Hematopoietic multipotent progenitor cell treated with erythropoietin and hydrocortisone succinate and interleukin-3 and kit ligand, for 8 days (in vitro differentiated cells): Measurements from ENCODE around the gene WNT5B.

Source experiments
- DNase-seq: peaks from one replicate; pipeline ENCODE4 v3.0.0-alpha.2; 2015

The WNT5B gene

DNA sequence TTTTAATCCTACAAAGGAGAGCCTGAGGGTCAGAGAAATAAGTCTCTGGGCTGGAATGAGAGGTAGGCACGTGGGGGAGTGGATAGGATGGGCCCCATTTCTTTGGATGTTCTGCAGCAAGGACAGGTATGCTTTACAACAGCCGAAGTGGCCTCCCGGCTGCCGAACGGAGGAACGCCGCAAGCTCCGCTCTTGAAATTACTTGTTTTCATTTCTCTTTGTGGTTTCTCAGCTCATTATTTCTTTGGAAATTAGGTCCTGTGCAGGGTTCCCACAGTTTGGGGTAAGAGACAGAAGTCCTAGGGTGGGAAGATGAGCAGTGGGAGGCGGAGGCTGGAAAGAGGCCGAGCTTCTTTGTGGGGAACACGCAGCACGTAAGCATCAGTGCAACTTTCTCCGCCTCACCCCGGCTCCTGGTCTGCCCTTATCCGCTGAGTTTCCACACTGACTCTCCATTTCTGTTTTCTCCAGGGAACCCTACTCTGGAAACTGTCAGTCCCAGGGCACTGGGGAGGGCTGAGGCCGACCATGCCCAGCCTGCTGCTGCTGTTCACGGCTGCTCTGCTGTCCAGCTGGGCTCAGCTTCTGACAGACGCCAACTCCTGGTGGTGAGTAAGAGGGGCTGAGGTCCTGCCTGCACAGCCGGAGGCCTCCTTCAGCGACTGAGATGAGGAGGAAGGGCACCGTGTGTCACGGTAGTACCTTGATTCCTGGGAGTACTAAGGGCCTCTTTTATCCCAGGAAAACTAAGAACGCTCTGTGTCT is 2.0 kb downstream of the WNT5B start:
- no peak for DNase-seq

DNA sequence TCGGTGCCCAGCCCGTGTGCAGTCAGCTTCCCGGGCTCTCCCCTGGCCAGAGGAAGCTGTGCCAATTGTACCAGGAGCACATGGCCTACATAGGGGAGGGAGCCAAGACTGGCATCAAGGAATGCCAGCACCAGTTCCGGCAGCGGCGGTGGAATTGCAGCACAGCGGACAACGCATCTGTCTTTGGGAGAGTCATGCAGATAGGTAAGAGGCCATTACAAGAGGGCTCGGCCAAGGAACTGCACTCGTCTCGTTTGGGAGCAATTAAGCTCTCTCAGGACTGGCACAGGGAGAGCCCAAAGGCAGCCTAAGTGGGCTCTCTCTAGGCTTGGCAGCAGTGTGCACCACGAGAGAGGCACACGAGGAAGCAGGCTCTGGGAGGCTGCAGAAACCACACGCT is 3.7 kb downstream of the WNT5B start:
- DNase-seq: no peak

DNA sequence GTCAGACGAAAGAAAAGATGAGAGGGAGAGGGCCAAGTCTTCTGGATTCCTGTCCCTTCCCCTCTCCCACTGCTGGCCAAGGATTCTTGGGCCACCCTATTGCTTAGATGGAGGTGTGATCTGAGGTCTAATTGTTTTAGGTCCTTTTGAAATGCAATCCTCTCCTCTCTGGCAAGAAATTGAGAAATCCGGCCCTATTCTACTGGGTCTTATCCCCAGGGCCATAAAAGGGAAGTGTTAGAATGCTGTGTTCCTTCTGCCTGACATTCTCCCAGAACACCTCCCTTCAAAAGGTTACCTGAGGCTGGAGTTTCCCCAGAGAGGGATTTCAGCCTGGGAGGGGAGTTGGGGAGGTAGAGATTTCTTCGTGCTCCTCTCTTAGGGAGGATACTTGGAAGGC is 4.4 kb downstream of the WNT5B start:
- DNase-seq: no peak

DNA sequence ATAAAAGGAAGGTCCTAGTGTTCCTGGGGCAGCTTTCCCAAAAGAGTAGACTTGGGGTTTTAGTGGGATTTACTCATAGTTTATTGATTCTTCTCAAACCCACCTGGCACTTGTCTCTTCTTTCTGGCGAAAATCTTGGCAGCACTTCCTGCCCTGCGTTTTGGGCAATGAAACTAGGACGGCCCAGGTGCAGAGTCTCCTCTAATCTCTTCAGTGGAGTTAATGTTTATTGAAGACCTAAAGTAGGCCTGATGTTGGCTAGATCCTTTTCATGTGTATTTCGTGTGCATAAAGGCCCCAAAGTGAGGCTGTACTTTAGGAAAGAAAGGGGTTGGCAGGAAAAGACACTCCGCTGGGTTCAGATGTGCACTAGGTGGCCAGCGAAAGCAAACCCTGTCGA is 5.1 kb downstream of the WNT5B start:
- no peak for DNase-seq

DNA sequence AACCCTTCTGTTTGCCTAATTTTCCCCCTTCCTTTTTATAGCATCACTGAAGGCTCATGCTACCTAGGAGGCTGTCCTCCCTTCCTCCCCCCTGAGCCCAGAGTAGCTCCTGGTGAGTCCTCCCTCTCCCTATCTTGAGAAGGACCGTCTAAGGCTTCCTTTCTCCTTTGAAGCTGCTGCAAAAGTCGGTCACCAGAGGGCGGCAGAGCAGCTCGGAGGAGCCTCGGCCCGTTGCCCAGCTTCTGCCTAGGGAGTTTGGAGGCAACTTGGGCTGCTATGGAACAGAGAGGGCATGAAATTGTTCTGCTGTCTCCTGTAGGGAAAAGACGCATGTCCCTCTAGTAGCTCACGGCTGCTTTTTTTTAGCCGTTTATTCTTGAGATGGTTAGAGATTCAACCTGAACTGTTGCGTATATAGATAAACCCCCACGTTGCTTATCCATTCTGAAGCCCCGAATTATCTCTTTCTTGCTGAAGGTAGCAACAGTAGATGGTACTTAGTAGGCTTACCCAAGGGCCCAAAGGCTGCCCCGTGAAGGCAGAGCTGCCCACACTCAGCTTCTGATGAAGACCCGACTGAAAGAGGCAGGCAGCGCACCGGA is 5.7 kb downstream of the WNT5B start:
- DNase-seq: peak; percentile 78

DNA sequence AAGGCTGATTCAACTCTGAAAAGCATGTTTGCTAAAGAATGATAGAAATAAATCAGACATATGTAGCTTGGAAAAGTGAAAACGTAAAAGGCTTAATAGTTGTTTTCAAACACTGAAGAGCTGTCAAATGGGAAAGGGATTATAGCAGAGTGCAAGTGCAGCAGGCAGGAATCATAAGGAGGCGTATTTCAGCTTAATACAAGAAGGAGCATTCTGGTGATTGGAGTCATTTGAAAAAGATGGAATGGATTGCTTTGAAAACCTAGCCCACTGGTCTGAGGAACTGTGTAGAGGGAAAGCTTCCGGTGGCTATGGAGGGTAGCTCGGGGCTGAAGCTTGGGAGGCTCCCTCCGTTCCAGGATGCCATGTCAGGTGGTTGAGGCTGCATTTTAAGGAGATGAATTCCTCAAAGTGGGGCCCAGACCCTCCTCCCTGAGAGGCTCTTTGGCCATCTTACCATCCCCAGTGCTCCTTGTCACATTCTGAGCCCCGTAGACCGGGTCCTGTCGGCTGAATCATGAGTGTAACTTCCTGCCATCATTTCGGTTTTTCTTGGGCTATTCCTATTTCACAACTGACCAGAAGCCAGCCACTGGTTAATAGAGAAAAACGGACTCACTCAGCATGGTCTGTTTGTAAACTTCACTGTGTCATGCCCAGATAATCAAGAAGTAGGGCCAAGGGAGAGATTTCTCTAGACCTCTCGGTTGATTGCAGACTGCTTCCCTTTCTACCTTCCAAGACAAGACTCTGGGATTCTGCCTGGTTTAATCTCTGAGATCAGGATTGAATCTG is 6.5 kb downstream of the WNT5B start:
- DNase-seq: no peak

DNA sequence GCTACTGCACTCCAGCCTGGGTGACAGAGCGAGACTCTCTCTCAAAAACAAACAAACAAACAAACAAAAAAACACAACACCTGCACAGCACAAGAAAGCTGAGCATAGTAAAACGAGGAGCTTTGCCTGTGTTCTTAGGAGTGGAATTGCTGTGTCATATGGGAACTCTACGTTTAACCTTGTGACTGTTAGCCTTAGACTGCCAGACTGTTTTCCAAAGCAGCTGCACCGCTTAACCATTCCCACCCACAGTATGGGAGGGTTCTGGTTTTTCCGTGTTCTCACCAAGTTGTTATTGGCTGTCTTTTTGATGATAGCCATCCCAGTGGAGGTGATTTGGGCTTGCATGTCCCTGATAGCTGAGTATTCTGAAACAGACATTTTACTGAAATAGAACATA is 9.2 kb downstream of the WNT5B start:
- no peak for DNase-seq

DNA sequence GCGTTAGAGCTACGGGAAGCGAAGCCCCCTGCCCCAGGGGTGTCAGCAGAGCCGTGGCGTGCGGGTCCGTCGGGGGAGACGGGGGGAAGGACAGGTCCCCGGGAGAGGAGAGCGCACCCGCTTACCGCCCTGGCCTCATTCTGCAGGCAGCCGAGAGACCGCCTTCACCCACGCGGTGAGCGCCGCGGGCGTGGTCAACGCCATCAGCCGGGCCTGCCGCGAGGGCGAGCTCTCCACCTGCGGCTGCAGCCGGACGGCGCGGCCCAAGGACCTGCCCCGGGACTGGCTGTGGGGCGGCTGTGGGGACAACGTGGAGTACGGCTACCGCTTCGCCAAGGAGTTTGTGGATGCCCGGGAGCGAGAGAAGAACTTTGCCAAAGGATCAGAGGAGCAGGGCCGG is 10.5 kb downstream of the WNT5B start:
- DNase-seq: no peak

DNA sequence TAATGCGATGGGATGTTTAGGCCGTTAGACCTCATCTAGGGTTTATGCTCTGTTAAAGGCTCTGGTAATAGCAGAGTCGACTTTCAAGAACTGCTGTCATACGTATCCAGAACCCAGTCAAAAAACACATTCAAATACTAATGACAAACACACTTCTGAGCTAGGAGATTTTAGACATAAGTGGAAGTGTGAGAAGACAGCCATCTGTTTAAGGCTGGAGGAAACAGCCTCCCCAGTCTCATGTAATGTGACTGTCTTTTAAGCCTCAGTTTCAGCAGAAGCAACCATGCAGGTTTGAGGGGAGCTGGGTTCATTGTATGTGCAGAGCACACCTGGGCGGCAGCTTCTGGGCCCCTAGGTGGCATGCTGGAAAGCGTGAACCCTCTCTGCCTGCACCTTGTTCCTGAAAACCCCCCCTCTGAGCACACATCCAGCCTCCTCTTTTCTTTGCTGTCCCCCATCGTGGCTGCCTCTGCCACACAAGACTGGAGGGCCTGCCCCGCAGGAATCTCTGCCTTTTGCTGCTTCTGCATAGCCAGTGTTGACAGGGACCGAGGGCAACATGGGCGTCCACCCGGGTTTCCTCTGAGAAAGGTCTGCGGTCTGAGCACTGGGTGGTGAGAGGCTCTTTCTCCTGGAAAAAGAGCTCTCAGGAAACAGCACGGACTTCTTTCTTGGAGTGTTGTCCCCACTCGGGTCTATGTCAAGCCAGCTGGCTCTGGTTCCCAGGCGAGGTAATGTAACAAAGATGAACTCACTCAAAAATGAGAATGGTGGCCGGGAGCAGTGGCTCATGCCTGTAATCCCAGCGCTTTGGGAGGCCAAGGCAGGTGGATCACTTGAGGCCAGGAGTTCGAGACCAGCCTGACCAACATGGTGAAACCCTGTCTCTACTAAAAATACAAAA is 11.6 kb downstream of the WNT5B start:
- no peak for DNase-seq

DNA sequence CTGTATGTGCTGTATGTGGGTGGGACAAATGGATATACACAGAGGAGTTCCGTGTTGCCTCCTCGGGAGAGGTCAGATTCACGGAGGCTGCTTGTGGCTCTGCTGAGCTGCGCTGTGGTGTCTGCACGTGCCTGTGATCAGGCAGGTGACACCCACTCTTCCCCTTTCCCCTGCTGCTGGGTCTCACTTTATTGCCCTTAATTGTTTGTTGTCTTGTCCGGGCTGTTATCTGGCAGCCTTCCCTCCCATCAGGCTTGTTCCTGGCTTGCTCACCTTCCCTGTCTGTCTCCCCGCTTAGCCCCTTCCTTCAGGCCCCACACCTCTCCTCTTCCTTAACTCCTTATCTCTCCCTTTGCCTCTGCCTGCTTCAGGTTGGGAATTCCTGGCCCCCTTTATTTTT is 13.5 kb downstream of the WNT5B start:
- DNase-seq: no peak

DNA sequence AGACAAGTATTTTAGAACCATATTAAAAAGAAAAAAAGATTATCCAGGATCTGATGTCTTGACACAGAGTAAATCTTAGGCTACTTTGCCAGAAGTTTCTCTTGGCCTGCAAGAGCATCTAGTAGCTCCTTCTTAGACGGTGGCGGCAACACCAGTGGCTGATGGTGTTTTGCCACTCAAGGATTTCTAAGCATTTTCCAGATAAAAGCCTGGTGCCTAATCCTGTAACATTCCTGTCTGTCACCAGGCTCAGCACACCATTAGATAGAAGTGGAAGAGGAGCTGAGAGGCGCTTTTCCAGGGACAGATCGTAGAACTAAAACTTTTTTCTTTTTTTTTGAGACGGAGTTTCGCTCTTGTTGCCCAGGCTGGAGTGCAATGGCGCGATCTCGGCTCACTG is 14.0 kb downstream of the WNT5B start:
- DNase-seq: no peak

DNA sequence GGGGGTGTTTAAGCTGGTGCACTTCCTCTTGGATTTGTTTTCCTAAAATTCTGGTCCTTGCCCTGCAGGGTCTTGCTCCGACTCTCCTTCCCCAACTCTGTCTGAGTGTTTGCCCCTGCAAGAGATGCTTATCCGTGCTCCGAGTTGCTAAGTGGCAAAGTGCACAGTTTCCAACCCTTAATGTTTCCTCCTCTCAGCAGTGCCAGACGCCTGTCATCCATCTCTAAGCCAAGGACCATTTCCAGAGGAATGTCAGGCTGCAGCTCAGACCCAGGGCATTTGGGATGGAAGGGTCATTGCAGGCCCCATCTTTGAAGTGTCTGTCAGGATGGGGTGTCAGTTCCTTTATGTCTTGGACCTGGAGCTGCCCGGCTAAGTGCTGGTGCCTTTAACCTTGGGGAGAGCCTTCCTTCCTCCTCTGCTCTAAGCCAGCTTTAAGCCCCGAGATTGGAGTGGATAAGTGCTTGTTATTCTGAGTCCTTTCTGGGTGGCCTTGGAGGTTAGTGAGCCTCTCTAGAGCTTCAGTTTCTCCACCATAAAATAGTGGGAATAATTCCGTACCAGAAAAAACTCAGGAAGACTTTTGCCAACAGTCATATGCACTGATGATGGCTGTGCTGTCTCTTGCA is 15.0 kb downstream of the WNT5B start:
- DNase-seq: no peak

DNA sequence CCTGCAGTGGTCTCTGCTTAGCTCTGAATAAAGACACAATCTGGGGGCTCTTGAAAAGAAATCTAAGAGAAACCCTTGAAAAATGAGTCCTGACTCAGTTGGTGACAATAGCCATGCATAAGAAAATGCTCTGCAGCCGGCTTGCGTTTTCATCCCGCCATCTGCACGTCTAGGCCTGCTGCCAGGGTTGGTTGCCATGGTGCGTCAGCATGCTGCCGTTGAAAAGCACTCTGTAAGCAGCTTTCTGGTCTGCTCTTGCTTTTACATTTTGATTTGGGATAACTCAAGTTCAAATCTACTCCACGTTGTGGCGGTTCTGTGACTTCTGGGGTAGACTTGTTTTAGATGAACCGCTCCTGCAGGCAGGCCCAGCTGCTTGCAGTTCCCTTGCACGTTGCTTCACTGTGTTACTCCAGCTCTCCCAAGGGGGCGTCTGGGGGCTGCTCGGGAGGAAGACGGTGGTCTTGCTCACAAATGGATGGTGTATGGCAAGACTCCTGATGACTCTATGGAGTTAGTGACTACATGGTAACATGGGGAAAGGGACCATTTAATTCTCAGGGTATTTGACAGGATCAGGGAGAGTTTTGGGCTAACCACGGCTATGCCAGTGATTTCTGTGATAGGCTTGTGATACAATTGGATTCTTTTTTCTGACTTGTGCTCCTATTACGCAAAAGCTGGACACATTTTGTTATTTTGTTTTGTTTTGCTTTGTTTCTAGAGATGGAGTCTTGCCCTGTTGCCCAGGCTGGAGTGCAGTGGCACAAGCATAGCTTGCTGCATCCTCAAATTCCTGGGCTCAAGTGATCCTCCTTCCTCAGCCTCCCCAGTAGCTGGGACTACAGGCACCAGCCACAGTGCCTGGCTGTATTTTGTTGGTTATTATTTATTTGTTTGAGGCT is 15.8 kb downstream of the WNT5B start:
- DNase-seq: peak; percentile 20

DNA sequence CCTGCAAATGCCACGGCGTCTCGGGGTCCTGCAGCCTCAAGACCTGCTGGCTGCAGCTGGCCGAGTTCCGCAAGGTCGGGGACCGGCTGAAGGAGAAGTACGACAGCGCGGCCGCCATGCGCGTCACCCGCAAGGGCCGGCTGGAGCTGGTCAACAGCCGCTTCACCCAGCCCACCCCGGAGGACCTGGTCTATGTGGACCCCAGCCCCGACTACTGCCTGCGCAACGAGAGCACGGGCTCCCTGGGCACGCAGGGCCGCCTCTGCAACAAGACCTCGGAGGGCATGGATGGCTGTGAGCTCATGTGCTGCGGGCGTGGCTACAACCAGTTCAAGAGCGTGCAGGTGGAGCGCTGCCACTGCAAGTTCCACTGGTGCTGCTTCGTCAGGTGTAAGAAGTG is 16.8 kb downstream of the WNT5B start:
- DNase-seq: no peak

DNA sequence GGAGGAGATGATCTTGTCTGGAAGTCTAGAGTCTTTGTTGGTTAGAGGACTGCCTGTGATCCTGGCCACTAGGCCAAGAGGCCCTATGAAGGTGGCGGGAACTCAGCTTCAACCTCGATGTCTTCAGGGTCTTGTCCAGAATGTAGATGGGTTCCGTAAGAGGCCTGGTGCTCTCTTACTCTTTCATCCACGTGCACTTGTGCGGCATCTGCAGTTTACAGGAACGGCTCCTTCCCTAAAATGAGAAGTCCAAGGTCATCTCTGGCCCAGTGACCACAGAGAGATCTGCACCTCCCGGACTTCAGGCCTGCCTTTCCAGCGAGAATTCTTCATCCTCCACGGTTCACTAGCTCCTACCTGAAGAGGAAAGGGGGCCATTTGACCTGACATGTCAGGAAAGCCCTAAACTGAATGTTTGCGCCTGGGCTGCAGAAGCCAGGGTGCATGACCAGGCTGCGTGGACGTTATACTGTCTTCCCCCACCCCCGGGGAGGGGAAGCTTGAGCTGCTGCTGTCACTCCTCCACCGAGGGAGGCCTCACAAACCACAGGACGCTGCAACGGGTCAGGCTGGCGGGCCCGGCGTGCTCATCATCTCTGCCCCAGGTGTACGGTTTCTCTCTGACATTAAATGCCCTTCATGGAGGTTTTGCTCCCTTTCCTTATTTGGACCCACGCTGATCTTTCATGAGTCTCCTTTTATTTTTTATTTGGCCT is 17.7 kb downstream of the WNT5B start:
- DNase-seq: no peak

DNA sequence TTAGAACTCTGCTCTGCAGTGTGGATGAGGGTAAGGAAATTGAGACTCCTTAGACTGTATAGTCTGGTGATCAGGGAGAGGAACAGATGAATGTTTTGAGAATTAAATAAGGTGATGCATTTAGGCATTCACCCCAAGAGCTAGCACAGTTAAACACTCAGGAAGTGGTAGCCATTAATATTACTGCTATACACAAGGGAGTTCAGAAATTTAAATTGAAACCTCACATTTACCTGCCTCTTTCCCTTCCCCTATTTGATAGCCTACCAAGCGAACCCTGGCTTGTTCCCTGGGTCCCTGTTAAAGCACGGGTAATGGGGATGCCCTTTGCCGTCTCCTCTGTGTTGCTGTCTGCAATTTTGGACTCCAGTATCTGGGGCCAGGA is 18.2 kb downstream of the WNT5B start:
- DNase-seq: no peak

DNA sequence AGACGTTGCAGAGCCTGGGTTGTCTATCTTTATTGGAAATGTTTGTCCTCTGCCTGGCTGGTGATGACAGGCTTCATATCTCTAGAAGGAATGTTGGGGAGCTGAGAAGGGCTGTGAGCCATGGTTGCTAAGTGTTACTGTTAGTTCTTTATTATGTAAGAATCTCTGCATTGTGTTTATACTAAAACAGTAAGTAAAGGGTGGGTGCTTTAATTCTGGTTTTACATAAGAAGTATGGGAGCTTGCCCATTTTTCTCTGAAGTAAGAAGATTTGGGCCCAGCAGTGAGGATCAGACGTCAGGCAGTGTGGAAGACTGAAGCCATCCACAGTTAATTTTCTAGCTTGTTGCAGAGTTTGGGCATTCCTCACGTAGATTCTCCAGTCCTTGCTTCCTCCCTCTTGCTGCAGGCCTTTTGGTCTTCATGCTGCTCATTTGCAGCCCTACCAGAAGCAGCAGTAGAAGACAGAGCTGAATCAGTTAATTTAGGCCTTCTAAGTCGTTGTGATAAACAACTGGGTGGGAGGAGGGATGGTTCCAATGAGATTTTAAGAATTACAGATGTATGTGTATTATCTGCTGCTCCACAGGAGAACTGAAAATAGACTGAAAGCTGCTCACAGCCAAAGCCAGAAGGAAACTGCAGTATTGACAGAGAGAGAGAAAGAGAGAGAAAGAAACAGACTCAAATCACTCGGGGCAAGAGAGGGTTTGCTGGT is 21.4 kb downstream of the WNT5B start:
- peak; percentile 78 for DNase-seq

DNA sequence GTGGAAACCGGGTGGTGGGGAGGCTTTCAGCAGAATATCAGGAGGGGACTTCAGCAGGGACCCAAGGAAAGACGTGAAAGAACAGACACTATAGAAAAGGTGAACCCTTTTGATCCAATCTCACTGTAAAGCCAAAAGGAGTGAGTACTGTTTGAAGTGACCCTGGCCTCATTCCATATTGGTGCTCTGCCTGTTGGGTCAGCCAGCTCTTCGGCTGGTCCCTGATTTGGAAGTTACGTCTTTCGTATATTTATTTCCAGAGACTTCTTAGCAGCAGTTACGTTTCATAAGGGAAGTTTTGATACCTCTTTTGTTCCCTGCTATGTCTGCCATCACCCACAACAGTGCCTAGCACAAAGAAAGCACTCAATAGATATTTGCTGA is 21.9 kb downstream of the WNT5B start:
- DNase-seq: no peak

DNA sequence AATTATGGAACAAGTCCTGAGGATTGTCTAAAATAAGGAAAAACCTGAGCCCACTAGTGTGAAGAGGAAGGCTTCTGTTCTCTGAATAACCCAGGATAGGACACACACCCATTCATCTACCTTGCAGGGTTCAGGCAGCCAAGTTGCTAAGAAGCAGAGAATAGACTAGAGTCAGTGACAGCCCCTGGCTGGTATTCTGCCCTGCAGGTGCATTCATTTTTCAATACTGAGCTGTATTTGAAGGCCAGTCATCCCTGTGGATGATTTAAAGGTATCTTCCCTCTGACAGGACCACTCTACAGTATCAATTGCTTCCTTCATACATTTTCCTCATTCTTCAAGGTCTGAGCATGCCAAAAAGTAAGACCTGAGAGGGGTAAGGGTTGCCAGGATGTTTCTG is 22.9 kb downstream of the WNT5B start:
- DNase-seq: no peak

DNA sequence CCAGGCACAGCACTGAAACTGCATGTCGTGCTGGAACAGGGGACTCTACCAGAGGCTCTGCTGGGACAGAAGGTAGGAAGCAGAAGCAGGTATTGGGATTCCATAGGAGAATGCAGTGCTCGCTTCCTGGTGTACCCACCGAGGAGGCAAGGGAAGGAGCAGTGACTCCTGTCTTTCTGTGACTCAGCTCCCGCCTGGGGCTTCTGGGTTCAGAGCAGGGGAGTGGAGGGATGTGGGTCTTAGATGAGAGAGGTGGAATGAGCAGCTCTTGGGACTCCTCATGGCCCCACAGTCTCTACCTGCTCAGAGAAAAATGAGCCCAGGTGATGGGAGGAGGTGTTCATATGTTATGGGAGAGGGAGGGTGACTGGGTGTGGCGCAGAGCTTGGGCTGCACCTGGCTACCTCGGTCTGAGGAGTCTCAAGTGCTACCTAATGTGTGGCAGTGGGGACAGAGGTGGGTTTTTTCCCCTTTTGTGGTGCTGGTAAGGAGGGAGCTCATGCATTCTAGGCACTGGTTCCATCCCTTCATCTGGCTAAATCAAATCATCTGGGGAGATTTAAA is 26.3 kb downstream of the WNT5B start:
- DNase-seq: no peak
